IMR-90 (cell line): ENCODE results near the gene REXO5. TPM values are rescaled to one million over a fixed set of nuclear protein-coding genes. Genes with fewer than 3 reads are reported as not detected.

Source experiments
- ATAC-seq: fragments of 200-7000 bp; cut with Tn5 transposase; 2 replicates; pipeline ENCODE4 v1.9.1; 2020; ENCODE audit warnings: low read depth, mild to moderate bottlenecking, moderate library complexity
- BruUV-seq: library from RNA; stranded (reverse); fragments of 400-500 nt; replicated peaks from 2 replicates; lab custom pipeline; 2021; lab: Mats Ljungman, UMichigan
- CTCF ChIA-PET: fragments of 300-600 bp; formaldehyde crosslinking; extraction: SDS; loops from one replicate; lab custom pipeline; 2021; ENCODE audit warnings: antibody characterized with exemption; lab: Yijun Ruan, JAX
- POLR2A ChIA-PET: fragments of 300-600 bp; sonication (Branson Sonifier 250); formaldehyde crosslinking; loops from one replicate; lab custom pipeline; 2022; ENCODE audit warnings: antibody characterized with exemption; ENCODE audit not compliant: unreplicated experiment; lab: Charles Lee
- DNase-seq: peaks from one replicate; pipeline ENCODE4 v3.0.0; 2013
- H2AFZ ChIP-seq: replicated peaks from 2 replicates; pipeline ENCODE3; 2013; ENCODE audit warnings: low read length, mild to moderate bottlenecking; ENCODE audit not compliant: poor library complexity
- H2AK5ac ChIP-seq: 2 replicates; pipeline ENCODE4 v1.6.1; 2013; ENCODE audit warnings: low read depth, low read length, inconsistent platforms
- H2AK9ac ChIP-seq: replicated peaks from 2 replicates; pipeline ENCODE3; 2013; ENCODE audit warnings: mild to moderate bottlenecking, low read depth, low read length, moderate library complexity; ENCODE audit not compliant: poor library complexity
- H2BK120ac ChIP-seq: 2 replicates; pipeline ENCODE4 v1.6.1; 2013; ENCODE audit warnings: low read depth, low read length, inconsistent platforms
- H2BK15ac ChIP-seq: 3 replicates; pipeline ENCODE4 v1.6.1; 2013; ENCODE audit warnings: low read depth, low read length, inconsistent platforms
- H2BK20ac ChIP-seq: 2 replicates; pipeline ENCODE4 v1.6.1; 2013; ENCODE audit warnings: low read depth, mild to moderate bottlenecking, inconsistent platforms, low read length, moderate library complexity
- H2BK5ac ChIP-seq: 2 replicates; pipeline ENCODE4 v1.6.1; 2013; ENCODE audit warnings: mild to moderate bottlenecking, low read depth, low read length, inconsistent platforms; ENCODE audit not compliant: poor library complexity, severe bottlenecking
- H3K14ac ChIP-seq: replicated peaks from 2 replicates; pipeline ENCODE4 v1.6.1; 2013; ENCODE audit warnings: low read depth, low read length, inconsistent platforms
- H3K18ac ChIP-seq: 2 replicates; pipeline ENCODE4 v1.6.1; 2013; ENCODE audit warnings: low read depth, low read length, control low read depth
- H3K23ac ChIP-seq: 2 replicates; pipeline ENCODE4 v1.6.1; 2013; ENCODE audit warnings: low read depth, low read length, inconsistent platforms
- H3K27ac ChIP-seq: 2 replicates; pipeline ENCODE4 v1.5.1; 2013; ENCODE audit warnings: mild to moderate bottlenecking, control low read depth, low read length; ENCODE audit not compliant: insufficient read depth
- H3K27me3 ChIP-seq: 2 replicates; pipeline ENCODE4 v1.6.1; 2013; ENCODE audit warnings: low read length; ENCODE audit not compliant: control insufficient read depth, insufficient read depth
- H3K36me3 ChIP-seq: 2 replicates; pipeline ENCODE4 v1.6.1; 2013; ENCODE audit warnings: low read length, mixed read lengths; ENCODE audit not compliant: control insufficient read depth, insufficient read depth
- H3K4ac ChIP-seq: 2 replicates; pipeline ENCODE4 v1.6.1; 2013; ENCODE audit warnings: low read depth, low read length, inconsistent platforms
- H3K4me1 ChIP-seq: 2 replicates; pipeline ENCODE4 v1.6.1; 2013; ENCODE audit warnings: low read length, mixed read lengths; ENCODE audit not compliant: control insufficient read depth, insufficient read depth
- H3K4me2 ChIP-seq: 2 replicates; pipeline ENCODE4 v1.6.1; 2013; ENCODE audit warnings: low read depth, mild to moderate bottlenecking, control low read depth, low read length, moderate library complexity
- H3K4me3 ChIP-seq: 2 replicates; pipeline ENCODE4 v1.5.1; 2013; ENCODE audit warnings: low read depth, mild to moderate bottlenecking, control low read depth, low read length, moderate library complexity; ENCODE audit not compliant: insufficient read depth
- H3K56ac ChIP-seq: 2 replicates; pipeline ENCODE4 v1.6.1; 2013; ENCODE audit warnings: low read length, inconsistent platforms; ENCODE audit not compliant: insufficient read depth; ENCODE audit errors: extremely low read depth
- H3K79me1 ChIP-seq, 2 experiments: 2 replicates each; pipeline ENCODE4 v1.6.1; 2013; ENCODE audit warnings: low read length in 2 of 2, inconsistent platforms in 1 of 2, low read depth in 1 of 2
- H3K9ac ChIP-seq: 2 replicates; pipeline ENCODE4 v1.6.1; 2013; ENCODE audit warnings: low read depth, low read length, control low read depth
- H3K9me1 ChIP-seq: 2 replicates; pipeline ENCODE4 v1.6.1; 2013; ENCODE audit warnings: low read length, inconsistent platforms; ENCODE audit not compliant: insufficient read depth
- H3K9me3 ChIP-seq: 2 replicates; pipeline ENCODE4 v1.6.1; 2013; ENCODE audit warnings: low read length; ENCODE audit not compliant: control insufficient read depth, insufficient read depth
- H4K20me1 ChIP-seq: 2 replicates; pipeline ENCODE4 v1.6.1; 2013; ENCODE audit warnings: low read length, inconsistent platforms; ENCODE audit not compliant: insufficient read depth
- H4K5ac ChIP-seq: 2 replicates; pipeline ENCODE4 v1.6.1; 2013; ENCODE audit warnings: mild to moderate bottlenecking, low read depth, low read length, control low read depth
- H4K8ac ChIP-seq, 2 experiments: 2 replicates each; pipeline ENCODE4 v1.6.1; 2013; ENCODE audit warnings: low read depth in 2 of 2, low read length in 2 of 2, control low read depth in 1 of 2, inconsistent platforms in 1 of 2
- H4K91ac ChIP-seq: 2 replicates; pipeline ENCODE4 v1.6.1; 2013; ENCODE audit warnings: low read depth, low read length, inconsistent platforms; ENCODE audit not compliant: insufficient read depth
- FOS ChIP-seq: fragments of 150-350 bp; IDR thresholded peaks from 2 replicates; pipeline ENCODE4 v1.6.1; 2016; ENCODE audit warnings: low read depth, low read length
- MAFK ChIP-seq: IDR thresholded peaks from 2 replicates; pipeline ENCODE4 v1.6.1; 2012; ENCODE audit warnings: low read depth, low read length, improper control_type of control experiment
- RAD21 ChIP-seq: IDR thresholded peaks from 2 replicates; pipeline ENCODE4 v1.6.1; 2012; ENCODE audit warnings: low read length, improper control_type of control experiment
- RFX5 ChIP-seq: IDR thresholded peaks from 2 replicates; pipeline ENCODE4 v1.8.0; 2012; ENCODE audit warnings: low read depth, mild to moderate bottlenecking, low read length, moderate library complexity
- USF2 ChIP-seq: fragments of 150-350 bp; IDR thresholded peaks from 2 replicates; pipeline ENCODE4 v1.6.1; 2017; ENCODE audit warnings: mild to moderate bottlenecking, antibody characterized with exemption, low read length, low read depth
- WGBS, 2 experiments: methylation state at CpG; one replicate each; pipeline versions ENCODE4 v1.1.5 to v1.1.7; 2013; ENCODE audit warnings: missing lambda C conversion rate in 2 of 2; ENCODE audit not compliant: insufficient read length in 1 of 2; ENCODE audit errors: extremely low coverage in 2 of 2; 5-methylcytosine and 5-hydroxymethylcytosine counted together
- dilution Hi-C: fragments of 300-500 bp; cut with HindIII; formaldehyde crosslinking; loops from one replicate; pipeline ENCODE4 v1.14.3; 2018; ENCODE audit warnings: low sequenced_read_pairs; ENCODE audit not compliant: unreplicated experiment
- in situ Hi-C: fragments of 300-500 bp; cut with MboI; formaldehyde crosslinking; loops from 3 replicates; pipeline ENCODE4 v1.14.3; 2019; ENCODE audit warnings: low sequenced_read_pairs, inconsistent platforms, mixed read lengths
- intact Hi-C: fragments of 100-400 bp; cut with micrococcal nuclease; formaldehyde crosslinking; loops from 2 replicates; pipeline ENCODE4 v1.10.0; 2022
- polyA plus RNA-seq, 3 experiments: library from polyadenylated mRNA; depleted of rRNA; stranded (reverse); fragments of >200 nt; gene quantifications; 2 replicates each; pipeline ENCODE4 v1.2.3, GENCODE V29; 2012; ENCODE audit warnings: low replicate concordance in 1 of 3
- total RNA-seq: library from RNA; depleted of rRNA; stranded (reverse); fragments of >200 nt; gene quantifications from 2 replicates; pipeline ENCODE4 v1.2.3, GENCODE V29; 2012

REXO5 gene
- total and polyA plus RNA-seq, 2 of the 4 experiments (the other 2 are of a cell fraction): 3.7 to 7.0 TPM

GRCh38 chr16:20879175-20880040 is 73.1 kb downstream of the REXO5 start:
- H3K36me3 ChIP-seq: no peaks in the 10 kb centered on the region
- no peak overlapping the region for H2AFZ ChIP-seq
- peaks cover 17% of the 10 kb centered on the region for H3K4me1 ChIP-seq
- in situ Hi-C loops (no loop called here), dilution Hi-C loops (no loop called here), intact Hi-C loops (no loop called here)
- H3K79me1 ChIP-seq: peaks cover 32 to 75% of the 10 kb centered on the region in 2 experiments
- no peak overlapping the region for H2BK20ac ChIP-seq
- no peak overlapping the region for H3K4me3 ChIP-seq
- ChIA-PET CTCF (no interaction called here), POLR2A (no interaction called here)
- no peak overlapping the region for H4K5ac ChIP-seq
- H3K9ac ChIP-seq: no peak overlapping the region
- no peak overlapping the region for H3K56ac ChIP-seq
- BruUV-seq: no TSS peak
- H3K4me2 ChIP-seq: peak overlapping the region; percentile 81
- no peaks in the 10 kb centered on the region for H3K27me3 ChIP-seq
- no peaks in the 10 kb centered on the region for H3K9me3 ChIP-seq
- peak overlapping the region; percentile 36; the same call in 1 of the 2 replicates for H3K18ac ChIP-seq
- peak overlapping the region; percentile 47; the same call in 1 of the 2 replicates for H3K23ac ChIP-seq
- no peak overlapping the region; the same call in 1 of the 2 replicates for H3K14ac ChIP-seq
- DNase-seq (peak; percentile 74), ATAC-seq (peak; percentile 79)
- H4K8ac ChIP-seq: peak overlapping the region in 1 of 2 experiments; percentile 30; a peak in 1 of 4 replicates
- TF ChIP-seq FOS (peak; percentile 63; the same call in 1 of the 2 replicates), USF2 (peak; percentile 43; the same call in 1 of the 2 replicates), RAD21 (no peak), MAFK (0 out of 2 replicates have a peak, but pooled peaks have one; percentile 6), RFX5 (no peak)
- H2BK120ac ChIP-seq: no peak overlapping the region
- no peak overlapping the region for H4K91ac ChIP-seq
- peak overlapping the region; percentile 74 for H2BK5ac ChIP-seq
- H3K27ac ChIP-seq: 0 out of 2 replicates have a peak overlapping the region, but pooled peaks have one; percentile 37
- H2BK15ac ChIP-seq: no peak overlapping the region
- WGBS, 2 experiments: 0% methylated on average over 2 of the region's 7 CpGs; no CpG with 5 or more reads in 1 of the 2 experiments
- no peak overlapping the region for H3K4ac ChIP-seq
- H4K20me1 ChIP-seq: peaks cover 61% of the 10 kb centered on the region; the same call in 1 of the 2 replicates
- H2AK5ac ChIP-seq: no peak overlapping the region
- H2AK9ac ChIP-seq: no peak overlapping the region
- peaks cover 25% of the 10 kb centered on the region for H3K9me1 ChIP-seq
